Measurements from ENCODE around the gene PADI2.

The PADI2 gene

GRCh38 chr1:17020502-17020901 lies 98.7 kb downstream of the PADI2 start:
- no peak for DNase-seq (ENCODE audit: low spot score)

GRCh38 chr1:17018849-17019248 lies 100.4 kb downstream of the PADI2 start:
- no peak for DNase-seq (ENCODE audit: low spot score)

GRCh38 chr1:17017435-17017834 lies 101.8 kb downstream of the PADI2 start:
- no peak for DNase-seq (ENCODE audit: low spot score)
